Measurements from ENCODE around the gene FOXM1.
"Not testable (repeated sequence)": the region's sequence is repeated elsewhere in the genome, so short reads cannot be mapped to it uniquely, and the experiment has no call there.

Gene FOXM1

GRCh38 chr12:2886768-2887450 is 9.9 kb upstream of the FOXM1 start:
- DNase-seq (ENCODE audit: extremely low read depth in 1 of 2, low read depth in 1 of 2): no peak

GRCh38 chr12:2884810-2885209 is 7.8 kb upstream of the FOXM1 start:
- no peak for DNase-seq (ENCODE audit: extremely low read depth in 1 of 2, low read depth in 1 of 2)

DNA sequence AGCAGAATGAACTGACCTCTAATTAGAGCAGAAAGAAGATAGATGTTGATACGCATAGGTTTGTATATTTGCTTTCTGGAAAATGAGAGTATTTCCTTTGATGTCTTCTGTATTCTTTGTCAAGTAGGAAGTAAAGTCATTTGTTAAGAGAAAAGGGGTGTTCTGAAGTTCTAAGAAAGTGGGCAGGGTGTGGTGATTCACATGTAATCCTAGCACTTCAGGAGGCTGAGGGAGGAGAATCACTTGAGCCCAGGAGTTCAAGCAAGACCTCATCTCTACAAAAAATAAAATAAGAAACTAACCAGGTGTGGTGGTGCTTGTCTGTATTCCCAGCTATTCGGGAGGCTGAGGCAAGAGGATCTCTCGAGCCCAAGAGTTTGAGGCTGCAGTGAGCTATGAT is 2.9 kb upstream of the FOXM1 start:
- DNase-seq (ENCODE audit: extremely low read depth in 1 of 2, low read depth in 1 of 2): no peak

- no peak for DNase-seq (ENCODE audit: extremely low read depth in 1 of 2, low read depth in 1 of 2)
Measured at GRCh38 chr12:2877953-2878732, 1.2 kb upstream of the FOXM1 start.

DNA sequence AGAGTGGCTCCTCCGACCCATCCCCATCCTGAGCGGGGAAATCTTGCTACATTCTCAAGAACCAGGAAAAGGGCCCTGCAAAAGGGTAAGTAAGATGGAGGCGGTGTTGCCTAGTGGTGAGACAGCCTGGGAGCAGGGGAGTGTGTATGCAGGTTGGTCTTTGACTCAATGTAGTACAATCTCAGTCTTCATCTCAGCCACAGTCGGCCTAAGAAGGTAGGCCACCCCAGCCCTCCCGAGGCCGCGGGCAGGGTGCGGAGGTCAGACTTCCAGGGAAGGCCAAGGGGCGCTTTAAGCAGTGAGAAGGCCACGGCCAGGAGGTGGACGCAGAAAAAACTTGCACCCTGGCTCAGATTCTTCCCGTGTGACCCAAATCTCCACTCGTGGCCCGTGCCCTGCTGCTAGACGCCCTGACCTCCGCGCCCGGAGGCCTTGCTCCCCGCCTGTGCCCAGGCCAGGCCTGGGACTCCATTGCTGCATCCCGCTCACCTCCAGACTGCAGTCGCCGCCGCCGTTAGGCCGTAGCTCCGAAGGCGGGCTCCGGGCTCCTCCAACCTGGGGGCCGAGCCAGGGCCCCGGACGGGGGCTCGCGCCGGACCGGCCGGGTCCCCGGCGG is 435 bp downstream of the FOXM1 start:
- no peak for DNase-seq (ENCODE audit: extremely low read depth in 1 of 2, low read depth in 1 of 2)

DNA sequence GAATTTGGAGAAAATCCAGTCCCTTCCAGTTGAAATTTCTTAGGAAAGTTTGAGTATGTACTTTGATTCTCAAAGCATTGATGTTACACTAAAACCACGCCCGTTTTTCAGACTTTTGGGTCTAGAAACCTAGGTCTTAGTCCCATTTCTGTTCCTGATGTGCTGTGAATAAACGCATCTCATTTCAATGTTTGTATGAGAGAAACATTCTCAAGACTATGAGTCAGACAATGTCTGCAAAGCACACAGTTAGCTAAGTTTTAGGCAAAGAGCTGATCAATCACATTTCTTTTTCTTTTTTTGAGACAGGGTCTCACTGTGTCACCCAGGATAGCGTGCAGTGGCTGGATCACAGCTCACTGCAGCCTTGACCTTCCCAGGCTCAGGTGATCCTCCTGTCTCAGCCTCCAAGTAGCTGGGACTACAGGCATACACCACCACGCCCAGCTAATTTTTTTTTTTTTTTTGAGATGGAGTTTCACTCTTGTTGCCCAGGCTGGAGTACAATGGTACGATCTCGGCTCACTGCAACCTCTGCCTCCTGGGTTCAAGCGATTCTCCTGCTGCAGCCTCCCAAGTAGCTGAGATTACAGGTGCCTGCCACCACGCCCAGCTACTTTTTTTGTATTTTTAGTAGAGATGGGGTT is 7.9 kb downstream of the FOXM1 start:
- not testable (repeated sequence) for DNase-seq (ENCODE audit: extremely low read depth in 1 of 2, low read depth in 1 of 2)

DNA sequence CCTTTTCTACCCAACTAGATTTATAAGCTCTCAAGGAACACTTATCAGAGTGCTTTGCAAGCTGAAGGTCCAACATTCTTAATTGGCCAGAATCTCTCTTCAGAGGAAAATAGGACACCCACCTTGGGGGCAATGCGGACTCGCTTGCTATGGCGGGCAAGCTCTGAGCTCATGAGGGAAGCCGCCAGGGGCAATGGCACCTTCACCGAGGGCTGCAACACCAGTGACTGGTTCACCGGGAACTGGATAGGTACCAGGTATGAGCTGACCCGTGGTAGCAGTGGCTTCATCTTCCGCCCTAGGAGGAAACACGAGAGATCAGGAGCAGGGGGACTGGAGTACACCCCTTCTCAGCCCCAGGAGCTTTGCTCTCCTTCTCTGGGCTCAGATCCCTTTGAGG is 12.8 kb downstream of the FOXM1 start:
- DNase-seq (ENCODE audit: extremely low read depth in 1 of 2, low read depth in 1 of 2): no peak

DNA sequence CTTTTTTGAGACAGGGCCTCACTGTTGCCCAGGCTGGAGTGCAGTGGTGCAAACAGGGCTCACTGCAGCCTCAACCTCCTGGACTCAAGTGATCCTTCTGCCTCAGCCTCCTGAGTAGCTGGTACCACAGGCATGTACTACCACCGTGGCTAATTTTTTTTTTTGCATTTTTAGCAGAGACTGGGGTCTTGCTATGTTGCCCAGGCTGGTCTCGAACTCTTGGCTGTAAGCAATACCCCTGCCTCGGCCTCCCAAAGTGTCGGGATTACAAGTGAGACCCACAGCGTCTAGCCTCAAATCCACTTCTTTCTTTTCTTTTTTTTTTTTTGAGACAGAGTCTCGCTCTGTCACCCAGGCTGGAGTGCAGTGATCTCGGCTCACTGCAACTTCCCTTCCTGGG is 13.6 kb downstream of the FOXM1 start:
- DNase-seq (ENCODE audit: extremely low read depth in 1 of 2, low read depth in 1 of 2): not testable (repeated sequence)

DNA sequence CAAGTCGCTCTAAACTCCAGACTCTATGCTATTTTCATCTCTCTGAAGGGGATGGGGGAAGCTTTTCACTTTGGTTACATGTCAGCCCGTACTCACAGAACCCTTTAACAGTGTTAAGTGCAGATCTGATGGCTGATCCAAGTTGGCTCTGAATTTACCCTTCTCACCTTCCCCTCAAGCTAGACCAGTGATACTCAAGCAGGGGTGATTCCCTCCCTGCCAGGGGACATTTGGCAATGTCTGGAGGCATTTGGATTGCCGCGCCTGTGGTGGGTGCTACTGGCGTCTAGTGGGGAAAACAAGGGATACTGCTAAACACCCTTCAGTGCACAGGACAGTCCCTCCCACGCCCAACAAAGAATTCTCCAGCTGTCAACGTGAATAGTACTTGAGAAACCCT is 14.1 kb downstream of the FOXM1 start:
- no peak for DNase-seq (ENCODE audit: extremely low read depth in 1 of 2, low read depth in 1 of 2)

DNA sequence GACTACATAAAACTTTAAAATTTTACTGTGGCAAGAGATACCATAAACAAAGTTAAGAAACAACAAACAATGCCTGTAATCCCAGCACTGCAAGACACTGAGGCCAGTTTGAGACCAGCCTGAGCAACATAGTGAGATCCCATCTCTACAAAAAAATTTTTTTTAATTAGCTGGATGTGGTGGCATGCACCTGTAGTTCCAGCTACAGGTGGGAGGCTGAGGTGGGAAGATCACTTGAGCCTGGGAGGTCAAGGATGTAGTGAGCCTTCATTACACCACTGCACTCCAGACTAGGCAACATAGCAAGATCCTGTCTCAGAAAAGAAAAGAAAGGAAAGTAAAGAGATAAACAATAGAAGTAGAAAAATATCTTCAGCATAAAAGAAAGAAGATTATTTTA is 16.8 kb downstream of the FOXM1 start:
- no peak for DNase-seq (ENCODE audit: extremely low read depth in 1 of 2, low read depth in 1 of 2)

GRCh38 chr12:2858944-2859421 is 18.0 kb downstream of the FOXM1 start:
- DNase-seq (ENCODE audit: extremely low read depth in 1 of 2, low read depth in 1 of 2): no peak

DNA sequence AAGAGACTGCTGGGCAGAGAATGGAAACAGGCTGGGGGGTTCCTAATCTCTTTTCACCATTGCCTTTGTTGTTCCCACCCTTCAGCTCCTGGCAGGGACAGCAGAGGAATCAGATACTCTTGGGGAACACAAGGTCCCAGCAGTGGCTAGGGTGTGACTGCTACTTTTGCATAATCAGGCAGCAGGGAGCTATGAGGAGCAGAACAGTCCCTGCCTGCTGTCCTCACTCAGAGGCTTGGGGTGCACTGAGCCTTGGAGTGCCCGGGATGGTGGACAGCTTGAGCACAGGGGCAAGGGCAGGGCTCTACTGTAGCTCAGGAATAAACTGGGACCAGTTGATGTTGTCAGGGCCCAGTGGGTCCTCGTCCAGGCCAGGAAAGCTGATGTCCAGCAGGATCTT is 18.6 kb downstream of the FOXM1 start:
- DNase-seq (ENCODE audit: extremely low read depth in 1 of 2, low read depth in 1 of 2): no peak

GRCh38 chr12:2857576-2857975 is 19.4 kb downstream of the FOXM1 start:
- DNase-seq (ENCODE audit: extremely low read depth in 1 of 2, low read depth in 1 of 2): no peak

DNA sequence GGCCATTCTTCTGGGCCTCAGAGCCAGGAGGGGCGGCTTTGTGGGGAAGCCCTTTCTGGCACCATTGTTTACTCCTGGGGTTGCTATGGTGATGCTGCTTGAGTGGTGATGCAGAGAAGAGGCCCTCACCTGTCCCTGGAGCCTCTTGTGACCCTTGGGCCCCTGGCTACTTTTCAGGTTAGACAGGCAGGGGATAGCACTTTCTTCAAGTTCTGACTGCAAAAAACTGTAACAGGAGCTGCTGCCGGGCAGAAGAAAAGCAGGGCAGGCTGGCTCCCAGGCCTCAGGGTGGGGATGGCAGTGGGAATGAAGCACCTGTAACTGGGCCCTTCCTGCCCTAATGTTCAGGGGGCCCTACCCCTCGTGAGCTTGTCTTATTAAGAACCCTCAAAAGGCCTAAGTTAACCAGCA is 19.9 kb downstream of the FOXM1 start, which contains the start of gene TEX52:
Gene TEX52, minus strand, starts transcription at position 19 of the 411 bp plus-strand sequence. Its CDS starts 13 bp downstream, at position 6.
- no peak for DNase-seq (ENCODE audit: extremely low read depth in 1 of 2, low read depth in 1 of 2)

GRCh38 chr12:2856051-2856450 is 20.9 kb downstream of the FOXM1 start:
- DNase-seq (ENCODE audit: extremely low read depth in 1 of 2, low read depth in 1 of 2): no peak

- no peak for DNase-seq (ENCODE audit: extremely low read depth in 1 of 2, low read depth in 1 of 2)
Measured at GRCh38 chr12:2855546-2855945, 21.4 kb downstream of the FOXM1 start.

GRCh38 chr12:2854669-2855453 is 22.1 kb downstream of the FOXM1 start:
- no peak for DNase-seq (ENCODE audit: extremely low read depth in 1 of 2, low read depth in 1 of 2)

- DNase-seq (ENCODE audit: extremely low read depth in 1 of 2, low read depth in 1 of 2): peak in 1 of 2 donors; percentile 9
Measured at GRCh38 chr12:2853626-2854025, 23.3 kb downstream of the FOXM1 start.

DNA sequence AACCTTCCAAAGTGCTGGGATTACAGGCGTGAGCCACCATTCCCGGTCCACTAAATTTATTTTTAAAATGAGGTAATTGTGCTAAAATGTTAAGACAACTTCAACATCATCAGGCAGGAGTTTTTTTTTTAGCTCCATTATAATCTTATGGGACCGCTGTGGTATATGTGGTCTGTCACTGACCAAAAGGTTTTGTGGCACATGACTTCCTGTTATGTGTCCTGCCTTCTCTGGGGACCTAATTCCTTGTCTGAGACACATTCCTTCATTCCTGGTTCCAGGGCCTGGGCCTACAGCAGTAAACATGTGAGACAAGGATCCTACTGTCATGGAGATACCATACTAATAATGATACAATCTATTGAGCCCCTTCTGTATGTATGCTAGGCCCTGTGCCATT is 25.0 kb downstream of the FOXM1 start:
- DNase-seq (ENCODE audit: extremely low read depth in 1 of 2, low read depth in 1 of 2): no peak

DNA sequence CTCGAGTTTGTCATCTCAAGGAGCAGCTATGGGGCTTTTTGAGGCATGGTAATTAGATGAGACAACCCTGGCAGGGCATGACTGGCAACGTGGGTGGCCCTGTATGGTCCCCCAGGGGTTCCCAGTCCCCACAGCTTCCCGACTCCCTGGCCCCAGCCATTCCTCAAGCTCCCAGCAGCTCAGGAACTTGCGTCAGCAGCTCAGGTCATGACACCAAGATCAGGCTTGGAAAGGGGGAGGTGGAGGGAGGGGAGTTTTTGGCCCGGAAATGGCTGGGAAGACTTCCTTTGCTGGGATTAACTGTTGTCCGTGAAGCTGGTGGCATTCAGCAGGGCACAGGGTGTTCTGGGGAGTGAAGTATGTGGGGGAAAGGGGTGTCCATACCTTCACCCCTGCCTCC is 31.7 kb downstream of the FOXM1 start:
- no peak for DNase-seq (ENCODE audit: extremely low read depth in 1 of 2, low read depth in 1 of 2)

Data from activated CD8-positive, alpha-beta memory T cell treated with anti-CD3 and anti-CD28 coated beads for 1 hour (primary cell).